ENCODE data around the gene TTLL11.
A peak's percentile ranks its signal among the peaks of the same experiment; 100 is the strongest.
"Not testable (repeated sequence)": the region's sequence is repeated elsewhere in the genome, so short reads cannot be mapped to it uniquely, and the experiment has no call there.

Gene TTLL11

GRCh38 chr9:121902461-121903135, 190.5 kb downstream of the TTLL11 start:
- DNase-seq (ENCODE audit: low spot score): peak; percentile 22

GRCh38 chr9:121901616-121902015, 191.5 kb downstream of the TTLL11 start:
- no peak for DNase-seq (ENCODE audit: low spot score)

GRCh38 chr9:121900163-121900562, 192.9 kb downstream of the TTLL11 start:
- DNase-seq (ENCODE audit: low spot score): no peak

- no peak for DNase-seq (ENCODE audit: low spot score)
These were observed 194.3 kb downstream of the TTLL11 start for GRCh38 chr9:121898856-121899255.

- DNase-seq (ENCODE audit: low spot score): no peak
These were observed 196.0 kb downstream of the TTLL11 start for GRCh38 chr9:121897140-121897539.

GRCh38 chr9:121896545-121896943, 196.6 kb downstream of the TTLL11 start:
- no peak for DNase-seq (ENCODE audit: low spot score)

- no peak for DNase-seq (ENCODE audit: low spot score)
These were observed 197.1 kb downstream of the TTLL11 start for GRCh38 chr9:121895818-121896544.

GRCh38 chr9:121895358-121895757, 197.8 kb downstream of the TTLL11 start:
- no peak for DNase-seq (ENCODE audit: low spot score)

- not testable (repeated sequence) for DNase-seq (ENCODE audit: low spot score)
These were observed 198.7 kb downstream of the TTLL11 start for GRCh38 chr9:121894380-121894779.

- no peak for DNase-seq (ENCODE audit: low spot score)
These were observed 199.3 kb downstream of the TTLL11 start for GRCh38 chr9:121893786-121894185.

GRCh38 chr9:121892706-121893105, 200.4 kb downstream of the TTLL11 start:
- no peak for DNase-seq (ENCODE audit: low spot score)

- no peak for DNase-seq (ENCODE audit: low spot score)
These were observed 202.4 kb downstream of the TTLL11 start for GRCh38 chr9:121890746-121891145.

- DNase-seq (ENCODE audit: low spot score): no peak
These were observed 203.0 kb downstream of the TTLL11 start for GRCh38 chr9:121889990-121890563.

GRCh38 chr9:121888438-121888775, 204.7 kb downstream of the TTLL11 start:
- no peak for DNase-seq (ENCODE audit: low spot score)

- no peak for DNase-seq (ENCODE audit: low spot score)
These were observed 205.3 kb downstream of the TTLL11 start for GRCh38 chr9:121887553-121888437.

GRCh38 chr9:121886759-121887485, 206.2 kb downstream of the TTLL11 start:
- DNase-seq (ENCODE audit: low spot score): no peak

- DNase-seq (ENCODE audit: low spot score): no peak
These were observed 207.7 kb downstream of the TTLL11 start for GRCh38 chr9:121885345-121885901.

GRCh38 chr9:121884057-121884541, 209.0 kb downstream of the TTLL11 start:
- DNase-seq (ENCODE audit: low spot score): no peak

GRCh38 chr9:121883281-121884056, 209.6 kb downstream of the TTLL11 start:
- no peak for DNase-seq (ENCODE audit: low spot score)

- no peak for DNase-seq (ENCODE audit: low spot score)
These were observed 211.1 kb downstream of the TTLL11 start for GRCh38 chr9:121881920-121882500.

All from hematopoietic multipotent progenitor cell treated with erythropoietin and hydrocortisone succinate and interleukin-3 and kit ligand, for 15 days (in vitro differentiated cells).